ENCODE data around the gene AR.

The AR gene, protein sequence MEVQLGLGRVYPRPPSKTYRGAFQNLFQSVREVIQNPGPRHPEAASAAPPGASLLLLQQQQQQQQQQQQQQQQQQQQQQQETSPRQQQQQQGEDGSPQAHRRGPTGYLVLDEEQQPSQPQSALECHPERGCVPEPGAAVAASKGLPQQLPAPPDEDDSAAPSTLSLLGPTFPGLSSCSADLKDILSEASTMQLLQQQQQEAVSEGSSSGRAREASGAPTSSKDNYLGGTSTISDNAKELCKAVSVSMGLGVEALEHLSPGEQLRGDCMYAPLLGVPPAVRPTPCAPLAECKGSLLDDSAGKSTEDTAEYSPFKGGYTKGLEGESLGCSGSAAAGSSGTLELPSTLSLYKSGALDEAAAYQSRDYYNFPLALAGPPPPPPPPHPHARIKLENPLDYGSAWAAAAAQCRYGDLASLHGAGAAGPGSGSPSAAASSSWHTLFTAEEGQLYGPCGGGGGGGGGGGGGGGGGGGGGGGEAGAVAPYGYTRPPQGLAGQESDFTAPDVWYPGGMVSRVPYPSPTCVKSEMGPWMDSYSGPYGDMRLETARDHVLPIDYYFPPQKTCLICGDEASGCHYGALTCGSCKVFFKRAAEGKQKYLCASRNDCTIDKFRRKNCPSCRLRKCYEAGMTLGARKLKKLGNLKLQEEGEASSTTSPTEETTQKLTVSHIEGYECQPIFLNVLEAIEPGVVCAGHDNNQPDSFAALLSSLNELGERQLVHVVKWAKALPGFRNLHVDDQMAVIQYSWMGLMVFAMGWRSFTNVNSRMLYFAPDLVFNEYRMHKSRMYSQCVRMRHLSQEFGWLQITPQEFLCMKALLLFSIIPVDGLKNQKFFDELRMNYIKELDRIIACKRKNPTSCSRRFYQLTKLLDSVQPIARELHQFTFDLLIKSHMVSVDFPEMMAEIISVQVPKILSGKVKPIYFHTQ

DNA sequence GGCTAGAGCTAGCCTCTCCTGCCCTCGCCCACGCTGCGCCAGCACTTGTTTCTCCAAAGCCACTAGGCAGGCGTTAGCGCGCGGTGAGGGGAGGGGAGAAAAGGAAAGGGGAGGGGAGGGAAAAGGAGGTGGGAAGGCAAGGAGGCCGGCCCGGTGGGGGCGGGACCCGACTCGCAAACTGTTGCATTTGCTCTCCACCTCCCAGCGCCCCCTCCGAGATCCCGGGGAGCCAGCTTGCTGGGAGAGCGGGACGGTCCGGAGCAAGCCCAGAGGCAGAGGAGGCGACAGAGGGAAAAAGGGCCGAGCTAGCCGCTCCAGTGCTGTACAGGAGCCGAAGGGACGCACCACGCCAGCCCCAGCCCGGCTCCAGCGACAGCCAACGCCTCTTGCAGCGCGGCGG lies at the start of gene AR:
AR (plus strand) TSS at position 204 of the 400 bp plus-strand sequence. CDS start 1,126 bp downstream, outside the sequence.
- no peak for DNase-seq

DNA sequence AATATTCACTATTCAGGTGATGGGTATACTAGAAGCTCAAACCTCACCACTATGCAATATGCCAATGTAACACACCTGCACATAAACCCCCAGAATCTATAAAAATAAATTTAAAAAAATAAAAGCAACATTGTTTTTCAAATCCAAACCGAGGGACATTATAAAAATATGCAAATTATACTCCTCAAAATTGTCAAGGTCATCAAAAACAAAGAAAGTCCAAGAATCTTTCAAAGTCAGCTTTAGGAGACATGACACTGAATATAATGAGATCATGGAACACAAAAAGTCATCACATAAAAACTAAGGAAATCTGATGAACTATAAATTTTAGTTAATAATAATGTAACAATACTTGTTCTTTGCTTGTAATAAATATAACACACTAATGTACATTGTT lies 43.2 kb upstream of the AR start:
- DNase-seq, result no peak

DNA sequence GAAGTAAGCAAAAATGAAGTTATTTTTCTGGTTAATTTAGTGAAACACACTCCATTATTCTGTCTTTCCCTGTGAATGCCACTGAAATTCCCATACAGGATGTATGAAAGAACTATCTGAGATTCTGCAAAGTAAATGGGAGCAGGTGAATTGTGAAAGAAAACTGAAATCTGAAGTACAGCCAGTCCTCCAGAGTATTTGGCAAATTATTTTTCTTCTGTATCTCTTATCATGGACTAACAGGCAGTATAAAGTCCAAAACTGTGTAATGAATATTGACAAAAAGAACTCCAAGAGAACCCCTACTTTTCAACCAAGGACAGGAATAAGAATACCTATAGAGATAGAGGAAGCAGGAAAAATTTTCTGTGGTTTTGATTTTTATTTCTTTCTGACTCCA lies 40.8 kb upstream of the AR start:
- DNase-seq, result no peak

DNA sequence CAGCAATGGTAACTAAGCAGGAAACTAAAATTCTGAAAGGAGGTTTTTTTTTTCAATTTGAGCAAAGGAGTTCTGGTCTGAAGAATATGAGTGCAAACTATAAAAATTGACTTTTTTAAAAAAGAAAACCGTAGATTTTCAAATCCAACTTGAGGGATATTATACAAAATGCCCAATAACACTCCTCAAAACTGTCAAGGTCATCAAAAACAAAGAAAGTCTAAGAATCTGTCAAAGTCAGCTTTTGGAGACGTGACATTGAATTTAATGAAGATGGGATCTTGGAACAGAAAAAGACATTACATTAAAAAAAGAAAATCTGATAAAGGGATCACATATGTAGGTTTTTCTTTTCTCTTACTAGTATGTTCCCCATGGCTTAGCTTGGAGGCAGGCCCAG lies 40.4 kb upstream of the AR start:
- no peak for DNase-seq

DNA sequence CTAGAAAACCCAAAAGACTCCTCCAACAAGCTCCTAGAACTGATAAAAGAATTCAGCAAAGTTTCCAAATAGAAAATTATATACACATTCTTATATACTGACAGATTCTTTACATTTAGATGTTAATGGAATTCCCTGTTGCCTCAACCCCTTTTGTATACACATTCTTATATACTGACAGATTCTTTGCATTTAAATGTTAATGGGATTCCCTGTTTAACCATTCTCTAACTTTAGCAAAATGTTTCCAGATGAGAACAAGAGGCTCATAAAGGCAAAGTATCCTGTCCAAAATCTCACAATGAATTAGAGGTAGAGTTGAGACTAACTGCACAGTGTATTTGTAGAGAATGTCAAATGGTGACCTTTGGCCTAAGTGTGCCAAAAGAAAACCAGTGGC lies 23.1 kb upstream of the AR start:
- DNase-seq, result no peak

DNA sequence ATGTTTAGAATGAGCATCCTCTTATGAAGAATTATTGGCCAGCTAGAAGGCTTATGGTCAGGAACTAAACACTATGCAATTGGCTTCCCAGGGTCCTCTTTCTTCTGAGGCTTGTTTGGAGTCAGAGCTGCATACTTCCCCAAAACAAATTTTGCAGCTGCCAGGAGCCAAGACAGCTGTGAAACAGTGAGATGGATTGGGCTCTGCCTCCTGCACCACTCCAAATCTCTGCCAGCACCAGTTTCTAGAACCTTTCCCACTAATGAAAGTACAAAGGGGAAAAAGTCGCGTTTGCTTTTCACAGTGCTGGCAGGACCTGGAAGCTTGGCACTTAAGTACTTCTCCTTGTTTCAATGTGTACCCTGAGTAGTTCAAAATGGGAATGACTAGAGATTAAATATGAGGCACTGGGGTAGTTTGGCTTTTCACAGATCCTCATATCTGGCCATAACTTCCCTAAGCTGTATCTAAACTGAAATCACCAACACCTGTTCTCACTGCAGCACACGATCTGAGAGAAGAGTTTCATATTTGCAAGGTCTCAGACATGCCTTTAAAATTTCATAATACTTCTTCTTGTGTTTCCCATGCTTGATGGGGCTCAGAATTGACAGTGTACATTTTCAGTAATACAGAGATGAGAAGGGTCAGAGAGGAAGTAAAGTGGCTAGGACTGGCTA lies 20.7 kb upstream of the AR start:
- no peak for DNase-seq

DNA sequence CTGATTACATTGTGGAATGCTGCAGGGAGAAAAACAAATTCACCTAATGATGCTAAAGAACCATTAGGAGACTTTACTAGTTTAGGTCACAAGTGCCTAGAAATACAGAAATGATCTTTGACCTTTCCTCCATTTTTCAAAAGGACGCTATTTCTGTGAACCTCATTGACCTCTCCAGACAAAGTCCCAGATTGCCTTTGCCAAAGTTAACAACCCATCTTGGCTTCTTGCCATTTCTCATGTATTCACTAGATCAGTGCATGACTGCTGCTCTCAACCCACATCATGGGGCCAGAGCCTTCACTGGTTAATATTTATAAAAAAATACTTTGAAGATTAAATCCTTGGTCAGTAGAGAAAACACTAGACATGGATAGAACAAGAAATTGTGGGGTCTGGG lies 19.9 kb upstream of the AR start:
- no peak for DNase-seq

DNA sequence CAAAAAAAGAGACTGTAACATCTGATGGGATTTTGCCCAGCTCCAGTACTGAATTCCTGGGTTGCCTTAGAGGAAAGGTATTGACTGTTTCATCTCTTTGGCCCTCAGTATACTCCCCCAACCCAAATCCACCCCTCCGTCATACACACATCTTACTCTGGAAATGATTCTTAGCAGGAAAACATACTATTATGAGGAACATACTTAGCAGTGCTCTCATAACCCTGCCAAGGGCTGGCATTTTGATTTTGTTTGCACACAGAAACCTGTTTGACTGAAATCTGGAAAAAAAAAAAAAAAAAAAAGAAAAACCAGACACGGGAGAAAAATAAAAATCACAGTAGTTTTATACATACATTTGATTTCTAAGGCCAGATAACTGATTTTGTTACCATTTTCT lies 19.4 kb upstream of the AR start:
- DNase-seq, result no peak

DNA sequence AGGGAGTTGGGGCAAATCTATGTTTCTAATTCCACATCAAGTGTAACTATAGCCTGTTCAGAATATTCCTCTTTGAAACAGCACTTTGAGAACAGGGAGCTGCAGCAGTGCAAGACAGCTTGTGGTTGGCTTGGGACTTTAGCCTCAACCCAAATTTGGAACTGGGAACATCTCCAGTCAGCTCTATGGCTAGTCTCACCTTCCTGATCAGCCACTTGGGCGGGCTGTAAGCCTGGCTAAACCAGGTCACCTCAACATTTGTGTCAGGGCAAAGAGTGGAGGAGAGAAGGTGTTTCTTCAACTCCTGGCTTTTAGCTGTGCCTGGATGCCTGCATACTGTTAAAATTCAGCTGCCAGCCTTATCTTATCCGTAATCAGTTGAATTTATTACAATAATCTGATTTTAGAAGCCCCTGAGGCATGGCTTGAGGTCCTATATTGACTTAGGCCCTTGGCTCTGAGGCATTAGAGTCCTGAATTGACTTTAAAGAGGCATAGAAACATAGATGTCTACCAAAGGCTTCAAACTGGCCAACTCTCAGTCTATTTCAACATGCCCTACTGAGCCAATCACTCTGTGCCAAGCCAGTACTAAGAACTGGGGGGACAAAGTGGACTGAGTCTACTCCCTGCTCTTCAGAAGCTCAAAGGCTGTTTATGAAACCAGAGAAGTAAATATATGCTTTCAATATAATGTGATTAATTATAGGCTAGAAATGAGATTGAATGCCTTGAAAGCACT lies 18.7 kb upstream of the AR start:
- DNase-seq, result no peak

DNA sequence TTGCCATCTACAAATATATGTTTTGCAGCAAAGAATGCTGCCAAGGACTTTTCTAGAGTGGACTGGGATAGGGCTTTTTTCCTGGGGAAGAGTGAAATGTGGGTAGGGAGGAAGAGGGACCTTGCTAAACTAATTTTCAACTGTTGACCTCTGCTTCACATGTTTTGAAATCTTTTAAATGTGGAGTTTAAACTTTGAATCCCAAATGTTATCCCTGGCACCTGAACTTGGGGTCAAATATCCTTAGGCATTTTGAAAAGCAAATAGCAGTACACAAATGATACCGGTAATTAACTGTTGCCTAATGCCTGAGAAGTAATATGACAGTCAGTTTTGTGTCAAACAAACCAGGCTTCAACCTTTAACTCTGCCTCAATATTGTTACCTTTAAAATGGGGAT lies 7.3 kb upstream of the AR start:
- no peak for DNase-seq

DNA sequence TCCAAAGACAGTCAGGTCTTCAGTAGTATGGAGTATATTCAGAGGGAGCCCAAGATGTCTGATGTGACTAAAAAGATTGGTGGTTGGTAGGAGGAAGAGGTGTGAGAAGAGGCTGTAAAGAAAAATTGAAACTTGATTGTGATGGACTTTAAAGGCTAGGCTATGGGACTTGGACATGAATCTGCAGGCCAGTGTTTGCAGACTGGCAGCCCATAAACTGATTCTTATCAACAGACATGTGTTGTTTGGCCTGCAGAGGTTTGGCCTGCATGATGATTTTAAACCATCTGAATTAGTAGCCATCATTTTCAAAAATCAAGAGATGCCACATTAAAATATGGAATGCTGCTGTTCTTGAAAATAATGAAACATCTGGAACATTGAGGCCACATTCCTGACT lies 5.4 kb upstream of the AR start:
- DNase-seq, result no peak

DNA sequence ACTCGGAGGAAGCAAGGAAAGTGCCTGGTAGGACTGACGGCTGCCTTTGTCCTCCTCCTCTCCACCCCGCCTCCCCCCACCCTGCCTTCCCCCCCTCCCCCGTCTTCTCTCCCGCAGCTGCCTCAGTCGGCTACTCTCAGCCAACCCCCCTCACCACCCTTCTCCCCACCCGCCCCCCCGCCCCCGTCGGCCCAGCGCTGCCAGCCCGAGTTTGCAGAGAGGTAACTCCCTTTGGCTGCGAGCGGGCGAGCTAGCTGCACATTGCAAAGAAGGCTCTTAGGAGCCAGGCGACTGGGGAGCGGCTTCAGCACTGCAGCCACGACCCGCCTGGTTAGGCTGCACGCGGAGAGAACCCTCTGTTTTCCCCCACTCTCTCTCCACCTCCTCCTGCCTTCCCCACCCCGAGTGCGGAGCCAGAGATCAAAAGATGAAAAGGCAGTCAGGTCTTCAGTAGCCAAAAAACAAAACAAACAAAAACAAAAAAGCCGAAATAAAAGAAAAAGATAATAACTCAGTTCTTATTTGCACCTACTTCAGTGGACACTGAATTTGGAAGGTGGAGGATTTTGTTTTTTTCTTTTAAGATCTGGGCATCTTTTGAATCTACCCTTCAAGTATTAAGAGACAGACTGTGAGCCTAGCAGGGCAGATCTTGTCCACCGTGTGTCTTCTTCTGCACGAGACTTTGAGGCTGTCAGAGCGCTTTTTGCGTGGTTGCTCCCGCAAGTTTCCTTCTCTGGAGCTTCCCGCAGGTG lies 637 bp downstream of the AR start:
- DNase-seq, result no peak

DNA sequence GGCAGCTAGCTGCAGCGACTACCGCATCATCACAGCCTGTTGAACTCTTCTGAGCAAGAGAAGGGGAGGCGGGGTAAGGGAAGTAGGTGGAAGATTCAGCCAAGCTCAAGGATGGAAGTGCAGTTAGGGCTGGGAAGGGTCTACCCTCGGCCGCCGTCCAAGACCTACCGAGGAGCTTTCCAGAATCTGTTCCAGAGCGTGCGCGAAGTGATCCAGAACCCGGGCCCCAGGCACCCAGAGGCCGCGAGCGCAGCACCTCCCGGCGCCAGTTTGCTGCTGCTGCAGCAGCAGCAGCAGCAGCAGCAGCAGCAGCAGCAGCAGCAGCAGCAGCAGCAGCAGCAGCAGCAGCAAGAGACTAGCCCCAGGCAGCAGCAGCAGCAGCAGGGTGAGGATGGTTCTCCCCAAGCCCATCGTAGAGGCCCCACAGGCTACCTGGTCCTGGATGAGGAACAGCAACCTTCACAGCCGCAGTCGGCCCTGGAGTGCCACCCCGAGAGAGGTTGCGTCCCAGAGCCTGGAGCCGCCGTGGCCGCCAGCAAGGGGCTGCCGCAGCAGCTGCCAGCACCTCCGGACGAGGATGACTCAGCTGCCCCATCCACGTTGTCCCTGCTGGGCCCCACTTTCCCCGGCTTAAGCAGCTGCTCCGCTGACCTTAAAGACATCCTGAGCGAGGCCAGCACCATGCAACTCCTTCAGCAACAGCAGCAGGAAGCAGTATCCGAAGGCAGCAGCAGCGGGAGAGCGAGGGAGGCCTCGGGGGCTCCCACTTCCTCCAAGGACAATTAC lies 1.4 kb downstream of the AR start:
- no peak for DNase-seq

DNA sequence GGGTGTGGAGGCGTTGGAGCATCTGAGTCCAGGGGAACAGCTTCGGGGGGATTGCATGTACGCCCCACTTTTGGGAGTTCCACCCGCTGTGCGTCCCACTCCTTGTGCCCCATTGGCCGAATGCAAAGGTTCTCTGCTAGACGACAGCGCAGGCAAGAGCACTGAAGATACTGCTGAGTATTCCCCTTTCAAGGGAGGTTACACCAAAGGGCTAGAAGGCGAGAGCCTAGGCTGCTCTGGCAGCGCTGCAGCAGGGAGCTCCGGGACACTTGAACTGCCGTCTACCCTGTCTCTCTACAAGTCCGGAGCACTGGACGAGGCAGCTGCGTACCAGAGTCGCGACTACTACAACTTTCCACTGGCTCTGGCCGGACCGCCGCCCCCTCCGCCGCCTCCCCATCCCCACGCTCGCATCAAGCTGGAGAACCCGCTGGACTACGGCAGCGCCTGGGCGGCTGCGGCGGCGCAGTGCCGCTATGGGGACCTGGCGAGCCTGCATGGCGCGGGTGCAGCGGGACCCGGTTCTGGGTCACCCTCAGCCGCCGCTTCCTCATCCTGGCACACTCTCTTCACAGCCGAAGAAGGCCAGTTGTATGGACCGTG lies 2.2 kb downstream of the AR start:
- no peak for DNase-seq

DNA sequence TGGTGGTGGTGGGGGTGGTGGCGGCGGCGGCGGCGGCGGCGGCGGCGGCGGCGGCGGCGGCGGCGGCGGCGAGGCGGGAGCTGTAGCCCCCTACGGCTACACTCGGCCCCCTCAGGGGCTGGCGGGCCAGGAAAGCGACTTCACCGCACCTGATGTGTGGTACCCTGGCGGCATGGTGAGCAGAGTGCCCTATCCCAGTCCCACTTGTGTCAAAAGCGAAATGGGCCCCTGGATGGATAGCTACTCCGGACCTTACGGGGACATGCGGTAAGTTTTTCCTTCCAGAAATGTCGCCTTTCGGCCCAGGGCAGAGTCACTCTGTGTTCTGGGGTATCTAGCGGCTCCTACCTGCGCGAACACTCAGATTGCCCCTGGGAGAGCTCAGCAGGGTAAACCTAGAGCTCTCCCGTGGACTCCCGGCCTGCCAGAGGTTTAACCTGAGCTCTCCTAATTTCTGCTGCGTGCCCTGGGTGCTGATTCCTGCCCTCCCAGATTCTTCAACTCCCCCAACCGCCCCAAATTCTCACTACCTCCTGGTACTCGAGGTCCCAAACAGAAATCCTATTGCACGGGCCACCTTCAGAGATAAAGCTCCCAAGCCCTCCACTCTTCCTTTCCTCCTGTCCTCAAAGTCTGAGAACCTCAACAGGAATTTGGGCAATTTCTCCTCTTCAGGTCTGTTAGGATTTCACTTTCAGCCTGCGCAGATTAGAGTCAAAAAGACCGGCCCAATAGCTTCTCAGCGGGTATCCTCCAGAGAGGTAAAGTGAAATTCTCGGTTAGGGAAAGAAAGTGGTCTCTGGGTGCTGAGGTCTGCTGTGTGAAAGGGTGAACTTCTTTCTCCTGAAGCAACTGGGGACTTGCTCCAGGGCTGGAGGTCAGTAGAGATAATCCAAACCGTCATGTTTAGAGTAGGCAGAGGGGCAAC lies 2.9 kb downstream of the AR start:
- DNase-seq, result no peak

DNA sequence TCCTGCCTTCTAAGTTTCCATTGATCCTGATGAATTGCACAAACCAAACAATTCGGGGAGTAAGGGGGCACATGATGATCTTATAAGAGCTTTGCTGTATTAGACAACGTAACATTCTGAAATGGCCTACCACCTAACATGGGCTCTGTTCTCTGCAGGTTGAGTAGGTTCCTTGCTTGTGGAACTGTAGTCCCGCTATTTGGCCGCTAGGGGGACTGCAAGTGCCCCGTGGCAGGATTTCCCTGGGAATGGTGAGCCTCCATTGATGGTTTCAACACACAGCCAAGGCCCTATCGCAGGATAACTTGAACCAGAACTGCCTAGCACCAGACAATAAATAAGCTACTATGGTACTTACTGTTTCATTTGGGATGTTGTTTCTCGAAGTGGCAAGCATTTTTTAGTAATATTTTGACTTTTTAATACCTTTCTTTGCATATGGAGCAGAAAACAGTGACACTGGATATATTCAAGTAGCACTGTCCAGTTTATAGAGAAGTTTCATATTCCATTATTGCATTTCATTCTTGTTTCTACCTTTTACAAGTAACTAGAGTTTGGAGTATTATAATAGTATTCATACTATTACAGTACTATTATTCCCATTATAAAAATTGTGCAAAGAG lies 11.9 kb downstream of the AR start:
- no peak for DNase-seq

DNA sequence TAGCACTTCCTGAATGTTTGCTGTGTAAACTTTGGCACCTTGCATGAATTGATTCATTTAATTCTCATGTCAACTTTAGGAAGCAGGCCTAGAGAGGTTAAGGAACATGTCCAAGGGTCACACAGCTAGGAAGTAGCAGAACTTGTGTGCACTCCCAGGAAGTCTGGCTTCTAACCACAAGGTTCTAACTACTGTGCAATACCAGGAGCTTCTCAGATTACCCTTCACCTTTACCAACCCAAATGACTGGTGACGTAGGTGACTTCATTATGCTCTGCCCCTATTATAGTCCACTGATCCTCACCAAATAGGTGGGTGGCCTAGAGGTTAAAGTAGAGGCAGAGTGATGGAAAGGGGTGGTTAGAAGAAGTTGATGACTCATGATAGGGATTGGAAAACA lies 14.4 kb downstream of the AR start:
- DNase-seq, result no peak

DNA sequence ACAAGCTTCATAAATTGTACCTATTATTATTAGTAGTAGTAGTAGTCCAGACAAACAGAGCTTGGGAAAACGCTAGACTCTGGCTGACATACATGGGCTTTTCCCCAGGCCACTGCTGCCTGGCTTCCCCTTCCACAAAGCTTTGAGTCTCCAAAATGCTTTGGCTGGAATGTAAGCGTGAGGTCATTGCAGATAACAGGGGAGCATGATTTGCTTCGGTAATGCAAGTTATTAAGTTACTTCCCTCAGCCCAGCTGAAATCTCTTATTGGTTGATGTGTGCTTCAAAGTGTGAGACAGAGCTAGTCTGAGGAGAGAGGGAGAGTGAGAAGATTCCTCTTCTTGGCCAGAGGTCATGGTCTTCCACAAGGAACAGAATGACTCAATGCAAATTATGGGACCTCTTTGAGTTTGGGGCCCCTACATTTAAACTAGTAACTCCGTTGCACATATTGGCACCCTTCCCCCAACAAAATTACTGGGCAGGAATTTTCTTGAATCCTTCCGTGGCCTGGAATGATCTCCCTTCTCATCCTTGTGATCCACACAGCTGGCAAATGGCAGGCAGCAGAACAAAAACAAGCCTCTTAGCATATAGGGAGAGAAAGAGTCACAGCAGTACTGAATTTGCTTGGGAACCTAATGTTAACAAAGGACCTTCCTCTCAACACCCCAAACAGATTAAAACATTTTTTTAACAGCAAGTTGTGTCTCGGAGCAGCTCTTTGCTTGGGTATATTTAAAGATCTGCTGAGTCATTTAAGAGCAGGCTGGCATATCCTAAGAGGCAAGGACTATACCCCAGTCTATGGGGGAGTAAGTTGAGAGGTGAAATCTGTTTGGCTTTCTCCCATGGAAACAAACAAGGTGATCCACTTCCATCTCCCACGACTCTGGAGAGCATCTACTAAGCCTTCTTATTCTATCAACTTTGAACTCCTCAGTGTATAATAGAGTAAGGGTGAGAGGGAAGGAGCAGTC lies 19.9 kb downstream of the AR start:
- DNase-seq, result no peak

Data from NCI-H2029 treated with DMSO at 0.1 percent for 48 hours (cell line).